HepG2 (cell line): ENCODE data around the gene LRRC32.

Source experiments
- CTCF ChIP-seq: sonication (generic); formaldehyde crosslinking; IDR thresholded peaks from 2 replicates; pipeline ENCODE4 v1.5.0; 2020; ENCODE audit warnings: mild to moderate bottlenecking, missing genetic modification reagents, moderate library complexity
- POLR2A ChIP-seq, 2 experiments: IDR thresholded peaks; 2 replicates each; pipeline ENCODE4 v1.6.1; 2011; ENCODE audit warnings: low read depth in 2 of 2, low read length in 2 of 2, mild to moderate bottlenecking in 1 of 2, moderate library complexity in 1 of 2; ENCODE audit not compliant: insufficient read depth in 1 of 2
- POLR2AphosphoS5 ChIP-seq: IDR thresholded peaks from 2 replicates; pipeline ENCODE4 v1.6.1; 2012; ENCODE audit warnings: low read depth, low read length
- SP1 ChIP-seq, 2 experiments: fragments of 450-650 bp in 1 of 2; sonication (generic) in 1 of 2; formaldehyde crosslinking in 1 of 2; IDR thresholded peaks; 2 replicates each; pipeline versions ENCODE4 v1.4.0 to v1.6.1; 2016 to 2020; ENCODE audit warnings: missing genetic modification reagents in 1 of 2
- TAF1 ChIP-seq: sonication (generic); formaldehyde crosslinking; IDR thresholded peaks from 2 replicates; pipeline ENCODE4 v1.4.0; 2020; ENCODE audit warnings: missing genetic modification reagents
- USF2 ChIP-seq, 2 experiments: sonication (generic) in 1 of 2; formaldehyde crosslinking in 1 of 2; IDR thresholded peaks; 2 replicates each; pipeline versions ENCODE4 v1.5.1 to v1.6.1; 2011 to 2020; ENCODE audit warnings: borderline replicate concordance in 1 of 2, low read depth in 1 of 2, low read length in 1 of 2, mild to moderate bottlenecking in 1 of 2, missing genetic modification reagents in 1 of 2, moderate library complexity in 1 of 2
- ZNF329 ChIP-seq: sonication (generic); formaldehyde crosslinking; IDR thresholded peaks from 2 replicates; pipeline ENCODE4 v1.9.0; 2021; ENCODE audit warnings: low read depth, mild to moderate bottlenecking, missing genetic modification reagents
- ZNF547 ChIP-seq: sonication (generic); formaldehyde crosslinking; IDR thresholded peaks from 2 replicates; pipeline ENCODE4 v1.5.1; 2020; ENCODE audit warnings: mild to moderate bottlenecking, missing genetic modification reagents
- TF ChIP-seq, protein P1 (sequence below): IDR thresholded peaks from 2 replicates; pipeline ENCODE4 v1.6.1; 2012; ENCODE audit warnings: inconsistent platforms
- TF ChIP-seq, protein P2 (sequence below): sonication (generic); formaldehyde crosslinking; IDR thresholded peaks from 2 replicates; pipeline ENCODE4 v1.4.0; 2020; ENCODE audit warnings: mild to moderate bottlenecking, missing genetic modification reagents

- TF ChIP-seq, protein P1, sequence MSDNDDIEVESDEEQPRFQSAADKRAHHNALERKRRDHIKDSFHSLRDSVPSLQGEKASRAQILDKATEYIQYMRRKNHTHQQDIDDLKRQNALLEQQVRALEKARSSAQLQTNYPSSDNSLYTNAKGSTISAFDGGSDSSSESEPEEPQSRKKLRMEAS: no peak
- TF ChIP-seq USF2 (IDR thresholded peaks at IDR 0.05; ENCODE audit: low read depth, low read length) (no peak), USF2 (CRISPR knock-in tag; IDR thresholded peaks at IDR 0.05; ENCODE audit: borderline replicate concordance) (no peak), POLR2AphosphoS5 (no peak), POLR2A (IDR thresholded peaks at IDR 0.05; ENCODE audit: insufficient read depth in 1 of 2, low read depth in 2 of 2, low read length in 2 of 2) (no peak), SP1 (IDR thresholded peaks at IDR 0.05) (no peak), SP1 (CRISPR knock-in tag; IDR thresholded peaks at IDR 0.05) (no peak), TAF1 (no peak), CTCF (CRISPR knock-in tag) (no peak), ZNF547 (CRISPR knock-in tag) (no peak), ZNF329 (CRISPR knock-in tag) (no peak)
- TF ChIP-seq, protein P2, sequence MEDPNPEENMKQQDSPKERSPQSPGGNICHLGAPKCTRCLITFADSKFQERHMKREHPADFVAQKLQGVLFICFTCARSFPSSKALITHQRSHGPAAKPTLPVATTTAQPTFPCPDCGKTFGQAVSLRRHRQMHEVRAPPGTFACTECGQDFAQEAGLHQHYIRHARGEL (CRISPR knock-in tag): no peak
These were observed 25.2 kb upstream of the LRRC32 start for GRCh38 chr11:76695771-76696170.
